ENCODE data around the gene TAS2R39.
"Not testable (repeated sequence)": the region's sequence is repeated elsewhere in the genome, so short reads cannot be mapped to it uniquely, and the experiment has no call there.

The TAS2R39 gene

DNA sequence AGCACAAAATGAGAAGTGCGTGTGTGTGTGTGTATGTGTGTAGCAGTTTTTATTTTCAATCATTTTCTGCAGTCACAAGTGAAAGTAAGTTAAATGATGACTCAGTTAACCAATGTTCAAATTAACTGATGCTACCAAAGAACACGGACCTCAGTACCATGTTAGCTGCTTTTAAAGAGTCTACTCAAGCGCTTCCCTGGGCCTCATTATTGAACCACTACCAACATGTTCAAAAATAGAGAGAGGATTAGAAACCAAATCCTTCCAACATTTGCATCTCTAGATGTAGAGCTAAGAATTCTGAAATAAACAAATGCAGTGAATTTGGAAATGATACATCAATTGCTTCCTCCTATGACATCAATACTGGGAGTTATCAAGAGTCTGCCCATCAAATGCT, at the start of gene TAS2R39:
TSS of gene TAS2R39 (plus strand) at position 396 of the 400 bp plus-strand sequence. CDS start at position 396, 0 bp downstream.
- no peak within 1 kb of the TSS for H3K4me3 Mint-ChIP-seq
- peaks cover 8% of the 10 kb centered on the region for H3K36me3 Mint-ChIP-seq
- no peaks in the 10 kb centered on the region for H3K4me1 Mint-ChIP-seq (ENCODE audit: low read depth)
- peaks cover 21% of the 10 kb centered on the region for H3K27me3 Mint-ChIP-seq
- no peak within 1 kb of the TSS for H3K27ac Mint-ChIP-seq
- peaks cover 17% of the 10 kb centered on the region for H3K9me3 Mint-ChIP-seq (ENCODE audit: low read depth)

DNA sequence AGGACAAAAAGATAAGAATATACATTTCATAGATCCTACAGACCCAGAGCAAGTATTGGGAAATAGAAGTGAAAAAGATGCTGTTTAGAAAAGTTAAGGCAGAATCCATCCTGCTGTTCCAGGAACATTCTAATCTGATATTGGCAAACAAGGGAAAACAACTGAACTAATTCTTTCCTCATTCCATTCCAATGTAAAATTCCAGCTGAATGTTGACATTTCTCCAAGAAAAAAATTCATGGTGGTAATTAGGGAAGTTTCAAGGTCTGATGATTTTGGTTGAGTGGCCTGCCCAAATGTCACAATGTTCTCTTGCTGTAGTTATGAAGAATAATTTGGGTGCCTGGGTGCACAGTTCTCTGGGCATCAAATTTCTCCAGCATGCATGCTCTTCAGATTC, 36.1 kb upstream of the TAS2R39 start:
- H3K27me3 Mint-ChIP-seq: peaks cover 3% of the 10 kb centered on the region
- H3K27ac Mint-ChIP-seq: no peak overlapping the region
- H3K4me1 Mint-ChIP-seq (ENCODE audit: low read depth): no peaks in the 10 kb centered on the region
- H3K9me3 Mint-ChIP-seq (ENCODE audit: low read depth): peaks cover 5% of the 10 kb centered on the region
- no peak overlapping the region for H3K4me3 Mint-ChIP-seq
- H3K36me3 Mint-ChIP-seq: no peaks in the 10 kb centered on the region

DNA sequence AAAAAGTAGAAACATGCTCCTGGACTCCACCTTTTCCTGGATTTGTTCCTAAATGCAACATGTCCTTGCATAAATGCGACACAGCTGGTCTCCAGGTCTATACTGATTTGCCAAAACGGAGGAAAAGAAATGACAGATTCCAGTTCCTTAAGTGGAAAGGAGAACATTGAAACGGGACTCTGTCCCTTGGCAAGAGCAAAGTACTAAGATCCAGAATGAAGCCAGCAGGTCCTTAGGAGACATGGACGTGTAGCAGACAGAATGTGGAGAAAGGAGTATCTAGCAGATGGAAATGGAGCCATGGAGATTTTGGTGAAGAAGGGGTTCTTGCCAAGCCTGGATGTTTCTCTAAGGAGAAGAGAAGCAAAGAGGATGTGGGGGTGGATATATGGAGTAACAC, 35.2 kb upstream of the TAS2R39 start:
- Mint-ChIP-seq H3K27me3 (peaks cover 3% of the 10 kb centered on the region), H3K4me1 (ENCODE audit: low read depth) (no peaks in the 10 kb centered on the region), H3K36me3 (no peaks in the 10 kb centered on the region), H3K27ac (no peak overlapping the region), H3K9me3 (ENCODE audit: low read depth) (peaks cover 5% of the 10 kb centered on the region), H3K4me3 (no peak overlapping the region)

DNA sequence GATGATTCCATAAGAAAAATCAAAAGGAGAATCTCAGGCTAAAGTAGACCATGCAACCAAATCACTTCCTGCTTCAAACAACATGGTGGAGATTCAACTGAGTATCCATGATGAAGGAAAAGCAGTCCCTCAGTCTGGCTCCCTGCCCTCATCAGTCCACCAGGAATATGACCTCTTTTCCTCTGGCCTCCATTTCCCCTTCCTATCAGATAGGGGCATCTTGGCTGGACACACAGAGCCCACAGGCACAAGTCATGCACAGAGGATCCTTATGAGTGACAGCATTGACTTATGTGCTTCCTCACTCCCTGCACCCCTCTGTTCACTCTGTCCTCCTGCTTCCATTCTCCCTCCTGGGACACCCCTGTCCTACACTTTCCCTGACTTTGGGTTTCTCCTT, 34.6 kb upstream of the TAS2R39 start:
- H3K27me3 Mint-ChIP-seq: peaks cover 4% of the 10 kb centered on the region

DNA sequence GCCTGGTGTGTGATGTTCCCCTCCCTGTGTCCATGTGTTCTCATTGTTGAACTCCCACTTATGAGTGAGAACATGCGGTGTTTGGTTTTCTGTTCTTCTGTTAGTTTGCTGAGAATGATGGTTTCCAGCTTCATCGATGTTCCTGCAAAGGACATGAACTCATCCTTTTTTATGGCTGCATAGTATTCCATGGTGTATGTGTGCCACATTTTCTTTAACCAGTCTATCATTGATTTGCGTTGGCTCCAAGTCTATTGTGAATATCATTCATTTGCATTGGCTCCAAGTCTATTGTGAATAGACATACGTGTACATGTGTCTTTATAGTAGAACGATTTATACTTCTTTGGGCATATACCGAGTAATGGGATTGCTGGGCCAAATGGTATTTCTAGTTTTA, 32.5 kb upstream of the TAS2R39 start:
- not testable (repeated sequence) for H3K36me3 Mint-ChIP-seq; H3K27me3 Mint-ChIP-seq; H3K27ac Mint-ChIP-seq; H3K4me1 Mint-ChIP-seq (ENCODE audit: low read depth); H3K4me3 Mint-ChIP-seq; H3K9me3 Mint-ChIP-seq (ENCODE audit: low read depth)

More for the DNA sequence above, 34.6 kb upstream of the TAS2R39 start:
- Mint-ChIP-seq H3K4me3 (no peak overlapping the region), H3K27ac (no peak overlapping the region), H3K36me3 (no peaks in the 10 kb centered on the region), H3K4me1 (ENCODE audit: low read depth) (no peaks in the 10 kb centered on the region), H3K9me3 (ENCODE audit: low read depth) (peaks cover 5% of the 10 kb centered on the region)

DNA sequence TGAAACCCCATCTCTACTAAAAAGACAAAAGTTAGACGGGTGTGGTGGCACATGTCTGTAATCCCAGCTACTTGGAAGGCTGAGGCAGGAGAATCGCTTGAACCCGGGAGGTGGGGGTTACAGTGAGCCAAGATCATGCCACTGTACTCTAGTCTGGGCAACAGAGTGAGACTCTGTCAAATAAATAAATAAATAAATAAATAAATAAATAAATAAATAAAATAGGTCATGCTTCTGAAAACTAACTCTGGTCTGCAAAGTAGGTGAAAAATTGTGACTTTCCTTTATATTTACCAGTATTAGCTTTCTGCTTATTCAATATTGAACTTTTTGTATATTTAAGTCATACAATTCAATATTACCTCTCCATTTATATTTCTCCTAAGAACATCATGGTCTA, 24.6 kb upstream of the TAS2R39 start:
- H3K4me1 Mint-ChIP-seq (ENCODE audit: low read depth); H3K27me3 Mint-ChIP-seq; H3K4me3 Mint-ChIP-seq; H3K36me3 Mint-ChIP-seq; H3K9me3 Mint-ChIP-seq (ENCODE audit: low read depth); H3K27ac Mint-ChIP-seq: not testable (repeated sequence)

DNA sequence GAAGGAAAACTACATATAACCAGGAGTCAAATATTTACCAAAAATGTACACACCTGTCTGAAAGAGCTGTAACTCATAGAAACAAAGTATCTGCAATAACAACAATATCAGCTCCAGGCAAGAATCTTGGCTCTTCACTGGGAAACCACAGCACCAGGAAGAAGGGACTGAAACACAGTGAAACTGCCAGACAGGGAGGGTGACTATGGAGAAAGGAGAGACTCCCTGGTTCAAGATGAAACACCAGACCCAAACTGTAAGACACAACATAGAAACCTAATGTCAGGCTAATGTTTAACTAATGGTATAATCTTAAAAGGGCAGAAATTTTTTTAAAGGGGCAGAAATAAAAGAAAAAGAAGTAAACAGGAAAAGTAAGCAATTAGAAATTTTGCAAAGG, 11.5 kb upstream of the TAS2R39 start:
- Mint-ChIP-seq H3K27me3 (no peaks in the 10 kb centered on the region), H3K27ac (no peak overlapping the region), H3K4me3 (no peak overlapping the region), H3K36me3 (peaks cover under 1% of the 10 kb centered on the region), H3K9me3 (ENCODE audit: low read depth) (peaks cover under 1% of the 10 kb centered on the region), H3K4me1 (ENCODE audit: low read depth) (no peaks in the 10 kb centered on the region)

DNA sequence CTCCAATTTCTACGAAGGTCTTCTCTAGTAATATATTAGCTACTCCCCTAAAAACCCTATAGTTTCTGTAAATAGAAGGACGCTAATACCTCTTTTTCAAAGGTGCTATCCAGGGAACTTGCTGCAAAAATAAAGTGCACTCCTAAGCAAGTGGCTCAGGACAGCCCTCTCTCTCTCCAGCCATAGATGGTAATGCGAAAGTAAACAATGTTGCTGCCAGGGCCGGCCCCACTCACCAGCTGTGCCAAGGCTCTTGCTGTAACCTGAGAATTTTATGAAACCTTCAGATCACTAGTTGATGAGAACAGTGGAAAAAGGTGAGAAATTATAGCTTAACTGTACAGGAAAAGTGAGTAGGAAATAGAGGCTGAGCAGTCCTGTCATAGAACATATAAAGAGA, 10.9 kb upstream of the TAS2R39 start:
- H3K4me3 Mint-ChIP-seq: no peak overlapping the region
- H3K9me3 Mint-ChIP-seq (ENCODE audit: low read depth): peaks cover 3% of the 10 kb centered on the region
- no peaks in the 10 kb centered on the region for H3K36me3 Mint-ChIP-seq
- no peaks in the 10 kb centered on the region for H3K27me3 Mint-ChIP-seq
- H3K4me1 Mint-ChIP-seq (ENCODE audit: low read depth): no peaks in the 10 kb centered on the region
- H3K27ac Mint-ChIP-seq: no peak overlapping the region

DNA sequence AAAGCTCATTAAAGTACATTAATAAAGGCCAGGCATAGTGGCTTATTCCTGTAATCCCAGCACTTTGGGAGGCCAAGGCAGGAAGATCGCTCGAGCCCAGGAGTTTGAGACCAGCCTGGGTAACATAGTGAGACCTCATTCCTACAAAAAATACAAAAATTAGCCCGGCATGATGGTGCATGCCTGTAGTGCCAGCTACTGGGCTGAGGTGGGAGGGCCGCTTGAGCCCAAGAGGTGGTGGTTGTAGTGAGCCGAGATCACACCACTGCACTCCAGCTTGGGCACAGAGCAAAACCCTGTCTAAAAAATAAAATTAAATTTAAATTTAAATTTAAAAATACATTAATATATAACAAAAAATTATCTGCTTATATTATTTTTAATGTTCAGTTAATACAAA, 7.1 kb upstream of the TAS2R39 start:
- H3K27ac Mint-ChIP-seq: no peak overlapping the region

DNA sequence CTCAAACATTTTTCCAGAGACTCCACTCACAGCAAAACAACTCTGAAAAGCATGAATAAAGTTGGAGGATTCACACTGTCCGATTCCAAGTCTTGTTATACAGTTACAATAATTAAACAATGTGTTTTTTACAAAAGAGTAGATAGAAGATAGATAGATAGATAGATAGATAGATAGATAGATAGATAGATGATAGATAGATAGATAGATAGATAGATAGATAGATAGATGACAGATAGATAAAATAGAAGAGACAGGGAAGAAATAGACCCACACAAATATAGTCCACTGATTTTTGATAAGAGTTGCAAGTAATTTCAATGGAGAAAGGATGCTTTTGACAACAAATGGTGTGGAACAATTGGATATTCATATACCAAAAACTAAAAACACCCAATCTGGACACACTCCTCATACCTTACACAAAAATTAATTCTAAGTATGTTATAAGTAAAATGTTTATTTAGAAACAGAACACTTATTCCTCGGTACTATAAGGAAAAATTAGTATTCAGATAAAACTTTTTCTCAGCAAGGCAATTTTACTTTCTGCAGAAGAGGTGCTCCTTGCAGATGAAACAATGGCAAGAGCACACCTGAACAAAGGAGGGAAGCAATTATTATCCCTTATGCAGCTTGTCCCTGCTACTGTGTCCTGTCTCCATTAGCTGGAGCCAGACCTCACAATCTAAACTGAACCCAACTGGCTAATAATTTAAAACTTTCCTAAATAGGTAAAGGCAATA, 5.7 kb upstream of the TAS2R39 start:
- no peak overlapping the region for H3K27ac Mint-ChIP-seq
- H3K4me1 Mint-ChIP-seq (ENCODE audit: low read depth): no peaks in the 10 kb centered on the region
- no peak overlapping the region for H3K4me3 Mint-ChIP-seq
- H3K9me3 Mint-ChIP-seq (ENCODE audit: low read depth): peaks cover 25% of the 10 kb centered on the region
- H3K36me3 Mint-ChIP-seq: peaks cover 6% of the 10 kb centered on the region
- H3K27me3 Mint-ChIP-seq: peaks cover 6% of the 10 kb centered on the region

More for the DNA sequence above, 7.1 kb upstream of the TAS2R39 start:
- no peaks in the 10 kb centered on the region for H3K4me1 Mint-ChIP-seq (ENCODE audit: low read depth)
- H3K36me3 Mint-ChIP-seq: peaks cover 6% of the 10 kb centered on the region
- peaks cover 25% of the 10 kb centered on the region for H3K9me3 Mint-ChIP-seq (ENCODE audit: low read depth)
- no peak overlapping the region for H3K4me3 Mint-ChIP-seq
- H3K27me3 Mint-ChIP-seq: peaks cover 6% of the 10 kb centered on the region

DNA sequence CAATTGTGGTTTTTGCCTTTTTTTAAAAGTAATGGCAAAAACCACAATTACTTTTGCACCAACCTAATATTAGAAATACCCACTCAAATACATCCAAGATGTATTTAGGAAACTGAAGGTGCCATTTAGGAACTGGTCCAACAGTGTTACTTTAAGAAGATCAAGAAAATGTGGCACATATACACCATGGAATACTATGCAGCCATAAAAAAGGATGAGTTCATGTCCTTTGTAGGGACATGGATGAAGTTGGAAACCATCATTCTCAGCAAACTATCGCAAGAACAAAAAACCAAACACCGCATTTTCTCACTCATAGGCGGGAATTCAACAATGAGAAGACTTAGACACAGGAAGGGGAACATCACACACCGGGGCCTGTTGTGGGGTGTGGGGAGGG, 2.4 kb upstream of the TAS2R39 start:
- not testable (repeated sequence) for H3K36me3 Mint-ChIP-seq; H3K27ac Mint-ChIP-seq; H3K4me1 Mint-ChIP-seq (ENCODE audit: low read depth); H3K4me3 Mint-ChIP-seq
- Mint-ChIP-seq H3K27me3 (peaks cover 17% of the 10 kb centered on the region), H3K9me3 (ENCODE audit: low read depth) (peaks cover 25% of the 10 kb centered on the region)

DNA sequence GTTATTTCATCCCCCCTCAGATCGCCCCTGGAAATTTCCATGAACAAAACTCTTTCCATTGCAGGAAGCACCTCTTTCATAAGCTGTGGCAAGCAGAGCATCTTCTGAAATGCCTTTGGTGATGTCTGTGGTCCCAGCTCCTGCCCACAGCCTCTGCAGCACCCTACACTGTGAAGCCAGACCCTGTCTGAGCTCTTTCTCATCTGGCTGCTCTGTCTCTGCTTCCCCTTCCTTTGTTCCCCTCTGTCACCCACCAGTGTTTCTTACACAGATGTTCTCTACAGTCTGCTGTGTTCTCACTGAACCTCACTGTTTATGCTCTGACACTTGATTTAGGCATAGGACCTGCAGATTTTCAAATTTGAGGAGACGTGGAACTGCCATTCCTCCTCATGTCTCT, 1.9 kb upstream of the TAS2R39 start:
- H3K4me3 Mint-ChIP-seq: no peak overlapping the region
- peaks cover 17% of the 10 kb centered on the region for H3K27me3 Mint-ChIP-seq
- no peaks in the 10 kb centered on the region for H3K4me1 Mint-ChIP-seq (ENCODE audit: low read depth)
- peaks cover 8% of the 10 kb centered on the region for H3K36me3 Mint-ChIP-seq
- H3K9me3 Mint-ChIP-seq (ENCODE audit: low read depth): peaks cover 25% of the 10 kb centered on the region
- no peak overlapping the region for H3K27ac Mint-ChIP-seq

DNA sequence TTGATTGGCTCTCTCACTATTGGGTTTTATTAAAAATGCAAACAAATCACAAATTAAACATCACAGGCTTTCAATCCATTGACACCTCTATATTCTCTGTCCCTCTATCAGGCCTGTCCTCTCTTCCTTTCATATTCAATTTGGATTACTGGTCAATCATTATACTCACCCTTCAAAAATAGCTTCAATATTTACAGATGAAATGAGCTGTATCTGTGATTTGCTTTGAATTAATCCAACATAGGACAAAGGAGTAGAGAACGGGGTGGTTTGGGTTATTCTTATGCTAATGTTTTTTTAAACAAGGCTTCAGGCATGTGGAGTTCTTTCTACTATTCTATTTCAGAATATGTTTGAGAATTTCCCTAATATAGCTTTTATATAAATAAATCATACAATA, 2.3 kb downstream of the TAS2R39 start:
- H3K4me3 Mint-ChIP-seq: no peak overlapping the region
- peaks cover 15% of the 10 kb centered on the region for H3K27me3 Mint-ChIP-seq
- peaks cover 2% of the 10 kb centered on the region for H3K36me3 Mint-ChIP-seq
- H3K4me1 Mint-ChIP-seq (ENCODE audit: low read depth): no peaks in the 10 kb centered on the region
- H3K27ac Mint-ChIP-seq: no peak overlapping the region
- no peaks in the 10 kb centered on the region for H3K9me3 Mint-ChIP-seq (ENCODE audit: low read depth)

DNA sequence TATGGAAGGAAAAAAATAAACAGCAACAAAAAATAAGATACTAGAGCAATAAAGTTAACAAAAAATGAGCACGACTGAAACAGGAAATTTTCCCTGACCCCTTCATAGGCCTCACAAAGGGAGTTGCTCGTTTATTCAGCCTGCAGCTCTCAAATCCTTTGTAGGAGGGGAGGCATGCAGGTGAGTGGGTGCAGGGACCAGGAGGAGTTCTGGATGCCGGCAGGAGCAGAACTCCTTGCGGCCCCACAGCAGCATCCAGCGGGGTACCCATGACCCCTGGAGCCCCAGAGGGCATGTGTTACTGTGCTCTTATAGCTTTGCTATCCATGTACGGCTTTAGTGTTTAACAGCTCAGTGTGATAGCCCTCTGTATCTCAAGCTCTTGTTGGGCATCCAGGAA, 5.8 kb downstream of the TAS2R39 start:
- H3K4me1 Mint-ChIP-seq (ENCODE audit: low read depth): no peaks in the 10 kb centered on the region
- peaks cover 2% of the 10 kb centered on the region for H3K36me3 Mint-ChIP-seq
- H3K27ac Mint-ChIP-seq: no peak overlapping the region
- H3K27me3 Mint-ChIP-seq: peaks cover 14% of the 10 kb centered on the region
- H3K9me3 Mint-ChIP-seq (ENCODE audit: low read depth): no peaks in the 10 kb centered on the region
- H3K4me3 Mint-ChIP-seq: no peak overlapping the region

DNA sequence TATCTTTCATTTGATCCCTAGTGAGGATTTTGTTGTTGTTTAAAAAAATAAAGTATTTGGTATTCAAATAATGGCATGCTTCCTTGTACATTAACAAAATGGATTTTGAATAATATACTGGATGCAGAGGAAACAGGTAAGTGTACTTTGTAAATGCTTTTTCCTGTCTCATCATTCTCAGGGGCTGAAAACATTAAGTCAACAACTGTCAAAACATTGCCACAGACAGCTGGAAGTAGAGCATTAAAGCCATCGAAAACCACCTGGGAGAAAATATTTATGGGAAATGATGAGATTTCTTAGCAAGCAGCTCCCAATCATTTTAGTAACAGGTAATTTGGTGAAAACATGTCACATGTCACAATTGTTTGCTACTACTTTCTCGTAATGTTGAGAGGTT, 10.7 kb downstream of the TAS2R39 start:
- H3K4me1 Mint-ChIP-seq (ENCODE audit: low read depth): no peaks in the 10 kb centered on the region
- H3K4me3 Mint-ChIP-seq: no peak overlapping the region
- H3K9me3 Mint-ChIP-seq (ENCODE audit: low read depth): peaks cover 3% of the 10 kb centered on the region
- peaks cover 7% of the 10 kb centered on the region for H3K27me3 Mint-ChIP-seq
- no peak overlapping the region for H3K27ac Mint-ChIP-seq
- peaks cover 3% of the 10 kb centered on the region for H3K36me3 Mint-ChIP-seq

DNA sequence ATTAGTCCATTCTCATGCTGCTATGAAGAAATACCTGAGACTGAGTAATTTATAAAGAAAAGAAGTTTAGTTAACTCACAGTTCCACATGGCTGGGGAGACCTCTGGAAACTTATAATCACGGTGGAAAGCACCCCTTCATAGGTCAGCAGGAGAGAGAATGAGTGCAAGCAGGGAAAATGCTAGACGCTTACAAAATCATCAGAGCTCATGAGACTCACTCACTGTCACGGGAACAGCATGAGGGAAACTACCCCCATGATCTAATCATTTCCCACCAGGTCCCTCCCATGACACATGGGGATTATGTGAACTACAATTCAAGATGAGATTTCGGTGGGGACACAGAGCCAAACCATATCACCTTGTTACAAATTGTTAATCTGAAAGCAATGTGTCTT, 15.8 kb downstream of the TAS2R39 start:
- peaks cover 3% of the 10 kb centered on the region for H3K36me3 Mint-ChIP-seq
- H3K27ac Mint-ChIP-seq: no peak overlapping the region
- peaks cover 3% of the 10 kb centered on the region for H3K9me3 Mint-ChIP-seq (ENCODE audit: low read depth)

More for the DNA sequence above, 15.8 kb downstream of the TAS2R39 start:
- H3K4me1 Mint-ChIP-seq (ENCODE audit: low read depth): no peaks in the 10 kb centered on the region
- no peak overlapping the region for H3K4me3 Mint-ChIP-seq
- peaks cover 12% of the 10 kb centered on the region for H3K27me3 Mint-ChIP-seq

Data from activated naive CD8-positive, alpha-beta T cell (primary cell).